ENCODE results near the gene MEDAG.

MEDAG gene

DNA sequence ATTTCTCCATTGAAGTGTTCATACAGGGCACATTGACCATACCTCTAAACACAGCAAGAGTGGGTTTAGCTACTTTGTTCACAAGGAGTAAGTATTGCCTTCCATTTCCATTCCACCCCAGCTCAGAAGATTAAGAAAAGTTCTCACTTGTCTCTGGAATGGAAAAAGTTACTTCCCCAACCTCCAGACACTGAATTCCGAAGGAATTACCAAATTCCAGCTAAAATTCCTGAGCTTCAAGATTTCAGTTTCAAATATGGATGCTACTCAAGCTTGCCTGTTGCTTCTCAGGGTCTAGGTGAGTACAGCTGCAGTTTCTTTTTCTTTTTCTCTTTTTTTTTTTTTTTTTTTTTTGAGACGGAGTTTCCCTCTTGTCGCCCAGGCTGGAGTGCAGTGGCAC, 60.0 kb downstream of the MEDAG start:
- DNase-seq, result peak; percentile 21

DNA sequence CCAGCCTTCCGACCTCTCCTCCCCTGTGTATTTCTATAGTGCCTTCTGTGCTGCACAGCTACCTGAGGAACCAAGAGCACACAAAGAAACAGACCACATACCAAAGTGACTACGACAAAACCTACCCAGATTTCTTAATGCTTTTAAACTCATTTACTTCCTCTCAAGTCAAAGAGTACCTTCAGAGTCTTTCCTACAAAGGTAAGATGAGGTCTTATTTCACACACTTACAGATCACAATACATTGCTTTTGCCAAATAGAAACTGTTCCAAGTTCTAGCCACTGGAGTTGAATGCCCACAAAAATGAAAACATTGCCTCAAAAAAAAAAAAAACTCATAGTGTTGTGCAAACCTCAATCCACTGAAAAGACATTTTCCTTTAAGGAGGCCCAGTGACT, 62.8 kb downstream of the MEDAG start:
- DNase-seq, result peak; percentile 72

- peak; percentile 37 for DNase-seq
Measured at GRCh38 chr13:30971575-30971974, 65.5 kb downstream of the MEDAG start.

GRCh38 chr13:30972888-30973377, 66.9 kb downstream of the MEDAG start:
- peak; percentile 98 for DNase-seq

DNA sequence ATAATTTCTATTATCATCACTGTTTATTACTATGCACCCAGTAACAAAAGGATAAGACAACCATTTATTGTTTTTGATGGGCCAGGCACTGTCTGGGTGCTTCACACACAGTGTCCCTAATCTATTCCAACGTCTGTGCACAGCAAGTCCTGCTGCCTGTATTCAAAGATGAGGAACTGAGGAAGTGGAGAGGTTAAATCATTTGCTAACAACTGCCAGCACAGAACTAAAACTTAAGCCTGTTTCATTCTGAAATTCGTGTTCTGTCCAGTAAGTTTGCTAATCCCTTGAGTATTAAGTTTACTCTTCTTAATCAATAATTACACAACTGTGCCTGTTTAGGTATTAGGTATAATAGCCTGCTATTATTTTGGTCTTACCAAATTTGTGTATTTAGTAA, 68.3 kb downstream of the MEDAG start:
- DNase-seq, result no peak

Measured in fibroblast of upper back skin (primary cell).